Stomach (tissue), 9 donors: ENCODE results near the gene NDST1. TPM values are rescaled to one million over a fixed set of nuclear protein-coding genes. Genes with fewer than 3 reads are reported as not detected.

ENCODE experiments used
- DNase-seq, 2 donors: peaks; one replicate each; pipeline versions ENCODE4 v3.0.0 to v3.0.0-alpha.2; 2013 to 2019
- H3K27ac ChIP-seq, 5 donors: fragments of 200-600 bp in 4 of 5; sonication (generic) in 4 of 5; one replicate each; pipeline ENCODE4 v1.5.1; 2013 to 2019; ENCODE audit warnings: mild to moderate bottlenecking in 1 of 5, moderate library complexity in 1 of 5
- H3K27me3 ChIP-seq, 3 donors: fragments of 200-600 bp; sonication (generic); one replicate each; pipeline ENCODE4 v1.5.1; 2017 to 2019; ENCODE audit warnings: mixed run types in 1 of 3
- H3K36me3 ChIP-seq, 4 donors: fragments of 200-600 bp; sonication (generic); 1 replicate in 3 of 4; 2 replicates in 1 of 4; pipeline ENCODE4 v1.5.1; 2016 to 2019
- H3K4me1 ChIP-seq, 4 donors: fragments of 200-600 bp; sonication (generic); one replicate each; pipeline ENCODE4 v1.5.1; 2016 to 2019
- H3K4me3 ChIP-seq, 4 donors: fragments of 200-600 bp; sonication (generic) in 3 of 4; one replicate each; pipeline ENCODE4 v1.5.1; 2016 to 2019; ENCODE audit warnings: mild to moderate bottlenecking in 1 of 4
- H3K9me3 ChIP-seq, 4 donors: fragments of 200-600 bp; sonication (generic); one replicate each; pipeline ENCODE4 v1.5.1; 2016 to 2019
- CTCF ChIP-seq, 7 experiments: fragments of 450-650 bp in 4 of 7; fragments of 200-600 bp in 3 of 7; sonication (generic) in 3 of 7; IDR thresholded peaks; one replicate each; pipeline ENCODE4 v1.5.1; 2016 to 2019; ENCODE audit warnings: antibody characterized with exemption in 7 of 7, control low read depth in 2 of 7, mild to moderate bottlenecking in 1 of 7
- EP300 ChIP-seq: sonication (generic); formaldehyde crosslinking; IDR thresholded peaks from one replicate; pipeline ENCODE4 v1.6.1; 2017; ENCODE audit warnings: antibody characterized with exemption
- POLR2A ChIP-seq, 4 donors: fragments of 450-650 bp; IDR thresholded peaks; one replicate each; pipeline ENCODE4 v1.6.1; 2016; ENCODE audit warnings: antibody characterized with exemption in 4 of 4, control low read depth in 2 of 4, mild to moderate bottlenecking in 1 of 4, moderate library complexity in 1 of 4
- POLR2AphosphoS5 ChIP-seq, 3 donors: sonication (generic); formaldehyde crosslinking; IDR thresholded peaks; one replicate each; pipeline ENCODE4 v1.6.1; 2016; ENCODE audit warnings: antibody characterized with exemption in 3 of 3
- WGBS, 5 donors: extraction: QIAGEN DNeasy Blood & Tissue Kit in 3 of 5; methylation state at CpG; one replicate each; pipeline versions ENCODE4 v1.1.5 to v1.1.7; 2013 to 2018; 5-methylcytosine and 5-hydroxymethylcytosine counted together
- intact Hi-C: fragments of 100-400 bp; cut with DNase I; formaldehyde crosslinking; loops from one replicate; pipeline ENCODE4 v1.15.1; 2023; ENCODE audit warnings: low total_unique reads
- polyA plus RNA-seq, 3 donors: library from polyadenylated mRNA; stranded (reverse); fragments of 200-250 nt; gene quantifications; one replicate each; pipeline ENCODE4 v1.2.3, GENCODE V29; 2013
- total RNA-seq, 5 donors: library from RNA; depleted of rRNA; stranded (reverse); fragments of >200 nt; gene quantifications; one replicate each; pipeline versions ENCODE4 v1.1.0 to v1.2.3, GENCODE V29; 2014 to 2016
- donor health status: healthy with polysubstance abuse.
- donor health status: Bipolar disorder and iron deficiency.
- donor health status: healthy.

The NDST1 gene
- total and polyA plus RNA-seq, 8 donors, result 6.4 to 32.9 (median 15.9) TPM

DNA sequence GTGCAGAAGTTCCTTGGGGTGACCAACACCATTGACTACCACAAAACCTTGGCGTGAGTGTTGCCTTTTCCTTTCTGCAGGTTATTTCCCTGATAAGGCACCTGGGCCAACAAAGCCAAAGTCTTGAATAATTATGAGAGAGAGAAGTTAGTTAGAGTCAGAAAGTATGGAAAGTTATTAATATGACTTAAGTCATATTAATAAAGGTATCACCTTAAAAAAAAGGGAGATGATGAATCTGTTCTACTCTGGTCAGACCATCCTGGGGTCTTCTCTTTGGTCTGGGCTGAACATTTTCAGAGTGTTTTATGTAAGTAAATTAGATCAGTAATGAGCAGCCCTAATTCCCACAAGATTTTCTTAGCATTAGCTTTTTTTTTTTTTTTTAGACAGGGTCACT, 41.8 kb downstream of the NDST1 start:
- TF ChIP-seq EP300, result no peak
- no peak for TF ChIP-seq POLR2A (IDR thresholded peaks at IDR 0.05)
- no peak for TF ChIP-seq POLR2AphosphoS5 (IDR thresholded peaks at IDR 0.05)
- no peak for TF ChIP-seq CTCF (IDR thresholded peaks at IDR 0.05)
- Histone ChIP-seq H3K27ac (no peak overlapping the region), H3K4me1 (peaks cover 0 to 3% (median under 1%) of the 10 kb centered on the region in 4 donors), H3K9me3 (no peaks in the 10 kb centered on the region), H3K27me3 (no peaks in the 10 kb centered on the region), H3K36me3 (peaks cover 70 to 100% (median 98%) of the 10 kb centered on the region in 4 donors), H3K4me3 (no peak overlapping the region)
- intact Hi-C loops, result loop anchor here (10.0 kb wide), 1 partner anchor 295 kb away; the partner anchor contains the start of gene IRGM
- 79 to 96% (median 88%) methylated on average over 1 of the region's 1 CpG for WGBS, 5 donors
- DNase-seq, result no peak

GRCh38 chr5:150550286-150550685, 42.4 kb downstream of the NDST1 start:
- Histone ChIP-seq H3K27me3 (no peaks in the 10 kb centered on the region), H3K36me3 (peaks cover 70 to 100% (median 100%) of the 10 kb centered on the region in 4 donors), H3K4me3 (no peak overlapping the region), H3K4me1 (no peaks in the 10 kb centered on the region), H3K9me3 (no peaks in the 10 kb centered on the region), H3K27ac (no peak overlapping the region)
- WGBS, 5 donors, result 73 to 80% (median 76%) methylated on average over 7 to 8 of the region's 8 CpGs
- TF ChIP-seq EP300 (no peak), POLR2AphosphoS5 (IDR thresholded peaks at IDR 0.05) (no peak), CTCF (IDR thresholded peaks at IDR 0.05) (no peak), POLR2A (IDR thresholded peaks at IDR 0.05) (no peak)
- intact Hi-C loops, result loop anchor here (10.0 kb wide), 1 partner anchor 295 kb away; the partner anchor contains the start of gene IRGM
- no peak for DNase-seq

DNA sequence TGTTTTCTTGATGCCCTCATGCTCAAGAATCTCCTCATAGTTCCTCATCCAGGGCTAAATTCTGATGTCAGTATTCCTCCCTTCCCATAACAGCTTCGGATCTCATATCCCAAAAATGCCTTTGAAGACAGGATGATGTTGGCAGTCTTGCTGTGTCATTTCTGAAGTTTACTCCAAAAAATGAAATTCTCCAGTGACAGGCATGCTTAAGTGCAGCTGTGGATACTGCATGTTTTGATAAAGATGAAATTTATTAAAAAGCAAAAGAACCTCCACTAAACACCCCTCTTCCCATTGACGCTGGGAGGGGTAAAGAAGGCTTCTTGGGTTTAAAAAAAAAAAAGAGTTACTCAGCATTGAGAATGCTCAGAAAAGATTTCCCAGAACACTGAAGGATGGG, 43.1 kb downstream of the NDST1 start:
- H3K27me3 ChIP-seq, result no peaks in the 10 kb centered on the region
- no peaks in the 10 kb centered on the region for H3K4me1 ChIP-seq
- intact Hi-C loops, result loop anchor here (10.0 kb wide), 1 partner anchor 294 kb away; the partner anchor contains the start of gene IRGM
- no peak overlapping the region for H3K4me3 ChIP-seq
- H3K9me3 ChIP-seq, result no peaks in the 10 kb centered on the region
- DNase-seq, result no peak
- no peak for TF ChIP-seq CTCF (IDR thresholded peaks at IDR 0.05)
- TF ChIP-seq EP300, result no peak
- TF ChIP-seq POLR2AphosphoS5 (IDR thresholded peaks at IDR 0.05), result no peak
- no peak for TF ChIP-seq POLR2A (IDR thresholded peaks at IDR 0.05)
- no peak overlapping the region for H3K27ac ChIP-seq
- WGBS, 5 donors, result 70 to 92% (median 85%) methylated on average over 2 of the region's 2 CpGs
- H3K36me3 ChIP-seq, result peaks cover 67 to 100% (median 100%) of the 10 kb centered on the region in 4 donors

- WGBS, 5 donors, result 93 to 98% (median 94%) methylated on average over 16 to 17 of the region's 17 CpGs
Observed at GRCh38 chr5:150553402-150553801, 45.5 kb downstream of the NDST1 start.

More at GRCh38 chr5:150553402-150553801, 45.5 kb downstream of the NDST1 start:
- H3K4me1 ChIP-seq, result peaks cover 0 to 5% (median 0%) of the 10 kb centered on the region in 4 donors
- no peak for DNase-seq
- H3K27ac ChIP-seq, result no peak overlapping the region
- intact Hi-C loops, result loop anchor here (10.0 kb wide), 1 partner anchor 291 kb away; the partner anchor contains the start of gene IRGM
- no peaks in the 10 kb centered on the region for H3K9me3 ChIP-seq
- peaks cover 52 to 83% (median 83%) of the 10 kb centered on the region in 4 donors for H3K36me3 ChIP-seq
- TF ChIP-seq EP300, result no peak
- TF ChIP-seq CTCF (IDR thresholded peaks at IDR 0.05), result no peak
- TF ChIP-seq POLR2AphosphoS5 (IDR thresholded peaks at IDR 0.05), result no peak
- no peak for TF ChIP-seq POLR2A (IDR thresholded peaks at IDR 0.05)
- no peaks in the 10 kb centered on the region for H3K27me3 ChIP-seq
- no peak overlapping the region for H3K4me3 ChIP-seq
